SW480 (cell line): ENCODE data around the gene MOSPD3.
A peak's percentile ranks its signal among the peaks of the same experiment; 100 is the strongest.
"Not testable (repeated sequence)": the region's sequence is repeated elsewhere in the genome, so short reads cannot be mapped to it uniquely, and the experiment has no call there.

Experiments
- DNase-seq: peaks from one replicate; pipeline ENCODE4 v3.0.0-alpha.2; 2016; ENCODE audit warnings: low spot score

MOSPD3 gene, protein sequence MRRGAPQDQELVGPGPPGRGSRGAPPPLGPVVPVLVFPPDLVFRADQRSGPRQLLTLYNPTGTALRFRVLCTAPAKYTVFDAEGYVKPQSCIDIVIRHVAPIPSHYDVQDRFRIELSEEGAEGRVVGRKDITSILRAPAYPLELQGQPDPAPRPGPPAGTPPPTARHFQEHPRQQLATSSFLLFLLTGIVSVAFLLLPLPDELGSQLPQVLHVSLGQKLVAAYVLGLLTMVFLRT

GRCh38 chr7:100611983-100612729, at the start of gene MOSPD3:
Gene MOSPD3, plus strand, starts transcription at chr7:100612540. Its CDS starts 252 bp downstream, at chr7:100612792.
- peak; percentile 100 for DNase-seq

- no peak for DNase-seq
These were observed 49.2 kb upstream of the MOSPD3 start for GRCh38 chr7:100563100-100563564.

GRCh38 chr7:100563809-100564400, 48.4 kb upstream of the MOSPD3 start:
- peak; percentile 76 for DNase-seq

DNA sequence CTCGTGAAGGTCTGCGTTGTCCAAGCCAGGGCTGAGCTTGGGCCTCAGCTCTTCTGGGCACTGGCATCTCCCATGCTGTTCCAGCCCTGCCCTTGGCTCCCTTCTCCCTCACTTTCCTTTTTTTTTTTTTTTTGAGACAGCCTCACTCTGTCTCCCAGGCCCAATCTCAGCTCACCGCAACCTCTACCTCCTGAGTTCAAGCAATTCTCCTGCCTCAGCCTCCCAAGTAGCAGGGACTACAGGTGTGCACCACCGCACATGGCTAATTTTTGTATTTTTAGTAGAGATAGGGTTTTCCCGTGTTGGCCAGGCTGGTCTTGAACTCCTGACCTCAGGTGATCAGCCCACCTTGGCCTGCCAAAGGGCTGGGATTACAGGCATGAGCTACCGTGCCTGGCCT, 47.9 kb upstream of the MOSPD3 start:
- not testable (repeated sequence) for DNase-seq

- no peak for DNase-seq
These were observed 47.2 kb upstream of the MOSPD3 start for GRCh38 chr7:100565133-100565571.

DNA sequence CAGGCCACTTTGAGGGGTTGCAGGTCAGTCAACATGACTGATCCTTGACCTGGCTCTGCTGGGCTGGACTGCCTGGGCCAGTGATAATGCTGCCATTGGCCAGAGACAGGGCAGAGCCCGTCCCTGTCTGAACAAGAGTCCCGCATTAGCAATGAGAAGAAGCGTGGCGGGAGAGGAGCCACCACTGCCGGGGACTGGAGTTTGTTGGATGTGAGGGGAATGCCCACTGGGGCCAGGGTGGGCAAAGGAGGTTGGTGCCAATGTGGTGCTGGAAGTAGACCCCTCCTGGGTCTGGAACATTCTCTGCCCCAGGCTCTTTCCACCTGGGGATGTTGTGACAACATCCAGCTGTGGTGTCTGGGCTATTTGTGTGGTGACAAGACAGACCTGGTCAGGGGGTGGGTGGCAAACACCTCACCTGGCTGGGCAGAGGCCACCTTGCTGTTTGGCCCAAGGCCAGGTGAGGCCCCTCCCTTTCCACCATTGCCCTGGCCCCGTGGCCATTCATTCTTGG, 46.3 kb upstream of the MOSPD3 start:
- DNase-seq = no peak

DNA sequence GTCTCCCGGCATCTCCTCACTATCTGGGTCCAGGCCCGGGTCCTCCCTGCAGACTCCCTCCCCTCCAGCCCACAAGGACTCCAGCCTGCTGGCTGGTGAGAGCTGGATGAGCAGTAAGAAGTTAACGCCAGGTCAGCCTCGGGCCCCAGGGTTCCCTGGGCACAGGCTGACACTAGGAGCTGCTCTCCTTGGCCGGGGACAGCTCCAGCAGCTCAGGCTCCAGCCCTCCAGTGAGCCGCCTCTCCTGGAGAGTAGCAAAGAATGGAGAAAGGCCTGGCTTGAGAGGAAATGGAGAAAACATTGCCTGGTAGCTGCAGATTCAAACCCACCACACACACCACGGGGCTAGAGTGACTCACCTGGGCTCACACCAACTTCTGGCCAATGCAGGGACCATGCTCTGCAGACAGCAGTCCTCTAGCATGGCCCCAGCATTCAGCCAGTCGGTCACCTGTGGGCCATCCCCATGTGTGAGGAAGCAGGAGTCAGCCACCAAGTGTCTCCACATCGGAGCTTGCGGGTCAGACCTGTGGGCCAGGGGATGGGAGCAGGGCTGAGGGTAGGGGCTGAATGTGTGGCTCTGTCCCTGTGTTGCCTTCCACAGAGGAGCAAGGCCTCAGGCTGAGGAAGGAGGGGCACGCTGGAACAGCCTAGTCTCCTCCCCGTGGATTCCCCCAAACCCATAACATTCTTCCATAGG, 45.2 kb upstream of the MOSPD3 start:
- no peak for DNase-seq

DNA sequence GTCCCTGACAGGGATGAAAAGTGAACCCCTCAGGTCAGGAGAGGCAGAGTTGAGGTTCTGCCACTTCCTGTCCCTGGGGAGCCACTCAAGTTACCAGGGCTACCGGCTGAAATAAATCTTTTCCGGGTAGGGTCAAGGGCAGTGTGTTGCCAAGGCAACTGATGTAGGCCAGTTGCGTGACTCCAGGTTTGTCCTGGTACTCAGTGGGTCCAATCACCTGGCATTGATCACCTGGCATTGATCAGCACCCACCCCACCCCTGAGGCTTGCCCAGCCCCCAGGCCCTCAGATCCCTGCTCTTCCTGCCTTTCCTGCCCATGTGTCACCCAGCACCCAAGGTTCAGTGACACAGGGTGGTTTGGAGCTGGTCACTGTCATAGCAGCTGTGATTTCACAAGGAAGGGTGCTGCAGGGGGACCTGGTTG, 44.6 kb upstream of the MOSPD3 start:
- DNase-seq = no peak

GRCh38 chr7:100568176-100568895, 44.0 kb upstream of the MOSPD3 start:
- peak; percentile 44 for DNase-seq

- peak; percentile 84 for DNase-seq
These were observed 43.2 kb upstream of the MOSPD3 start for GRCh38 chr7:100568896-100569844.

DNA sequence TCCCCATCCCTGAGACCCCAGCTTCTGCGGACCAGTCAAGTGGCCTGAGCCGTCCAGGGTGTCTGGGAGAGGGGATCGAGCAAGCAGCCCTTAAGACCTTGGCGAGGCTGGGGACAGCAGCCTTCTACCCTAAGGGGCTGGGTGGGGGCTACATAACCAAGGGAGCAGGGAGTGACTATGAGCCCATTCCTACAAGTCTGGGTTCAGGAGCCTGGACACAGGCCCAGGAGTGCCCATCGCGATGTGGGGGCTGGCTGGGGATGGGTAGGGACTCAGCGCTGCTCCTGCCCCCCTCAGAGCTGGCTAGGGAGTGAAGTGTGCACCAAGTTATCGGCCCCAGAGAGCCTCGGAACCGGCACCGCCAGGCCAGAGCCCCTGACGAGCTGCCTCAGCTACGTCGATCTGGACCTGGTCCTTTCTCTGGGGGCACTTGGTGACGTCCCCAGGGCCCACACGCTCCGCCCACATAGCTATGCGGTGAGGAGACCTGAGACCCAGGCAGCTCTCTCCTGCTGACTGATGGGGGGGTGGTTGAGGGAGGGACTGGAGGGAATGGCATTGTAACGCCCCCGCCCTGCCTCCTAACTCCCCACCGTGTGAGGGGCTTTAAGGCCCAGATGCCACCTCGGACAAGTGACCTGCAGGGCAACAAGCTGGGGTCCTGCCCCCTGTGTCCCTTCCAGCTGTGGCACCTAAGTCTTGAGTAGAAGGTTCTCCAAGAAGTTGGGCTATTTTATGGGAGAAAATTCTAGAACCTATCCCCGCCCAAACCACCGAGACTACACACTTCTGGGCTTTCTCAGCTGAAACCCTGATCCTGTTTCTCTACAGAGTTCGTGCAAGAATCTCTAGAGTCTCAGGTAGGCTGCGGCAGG, 41.1 kb upstream of the MOSPD3 start:
- DNase-seq = no peak

DNA sequence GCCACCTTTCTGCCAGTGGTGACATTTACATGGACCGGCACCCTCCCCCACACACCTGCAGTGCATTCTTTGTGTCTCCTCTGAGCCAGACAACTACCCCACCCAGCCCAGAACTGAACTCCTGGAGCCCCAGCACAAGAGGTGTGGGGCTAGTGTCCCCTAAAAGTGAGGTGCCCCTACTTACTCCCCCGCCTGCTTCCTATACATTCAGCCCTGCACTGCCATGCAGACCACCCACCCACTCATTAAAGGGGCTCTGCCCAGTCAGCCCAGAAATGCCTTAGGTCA, 40.6 kb upstream of the MOSPD3 start:
- peak; percentile 39 for DNase-seq

GRCh38 chr7:100572281-100572948, 39.9 kb upstream of the MOSPD3 start:
- no peak for DNase-seq

DNA sequence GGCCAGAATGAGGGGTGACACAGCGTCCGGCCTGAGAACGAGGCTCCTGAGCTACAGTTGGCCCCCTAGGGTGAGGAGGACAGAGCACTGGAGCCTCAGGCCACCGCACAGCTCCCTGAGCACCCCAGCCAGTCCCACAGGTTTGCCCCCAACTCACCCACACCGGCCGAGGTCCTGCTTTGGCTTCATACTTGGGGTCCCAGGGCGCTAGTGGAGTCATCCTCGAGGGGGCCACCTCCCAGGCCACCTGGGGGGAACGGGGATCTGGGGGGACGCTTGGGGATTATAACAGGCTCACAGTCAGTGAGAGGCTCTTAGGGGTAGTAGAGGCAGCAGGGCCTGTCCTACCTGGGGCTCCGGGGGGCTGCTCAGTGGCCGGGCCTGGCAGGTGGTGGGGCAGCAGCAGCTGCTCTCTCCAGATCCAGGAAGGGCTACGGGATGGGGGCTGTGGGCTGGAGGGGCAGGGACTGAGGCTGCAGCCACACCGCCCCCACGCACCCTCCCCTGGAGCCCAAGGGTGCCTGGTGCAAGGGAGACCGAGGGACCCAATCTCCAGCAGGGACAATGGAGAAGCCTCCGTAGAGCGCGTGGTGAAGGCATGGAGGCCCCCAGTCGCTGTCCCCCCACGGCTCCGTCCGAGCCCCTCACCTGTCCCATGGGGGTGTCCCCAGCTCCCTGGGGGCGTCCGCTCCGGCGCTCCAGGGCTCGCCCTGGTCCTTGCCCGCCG, 39.2 kb upstream of the MOSPD3 start:
- no peak for DNase-seq

- no peak for DNase-seq
These were observed 38.5 kb upstream of the MOSPD3 start, which contains the start of gene SAP25 for GRCh38 chr7:100573691-100574361. Gene SAP25, minus strand, starts transcription at chr7:100573900. Its CDS starts 158 bp downstream, at chr7:100573742.

DNA sequence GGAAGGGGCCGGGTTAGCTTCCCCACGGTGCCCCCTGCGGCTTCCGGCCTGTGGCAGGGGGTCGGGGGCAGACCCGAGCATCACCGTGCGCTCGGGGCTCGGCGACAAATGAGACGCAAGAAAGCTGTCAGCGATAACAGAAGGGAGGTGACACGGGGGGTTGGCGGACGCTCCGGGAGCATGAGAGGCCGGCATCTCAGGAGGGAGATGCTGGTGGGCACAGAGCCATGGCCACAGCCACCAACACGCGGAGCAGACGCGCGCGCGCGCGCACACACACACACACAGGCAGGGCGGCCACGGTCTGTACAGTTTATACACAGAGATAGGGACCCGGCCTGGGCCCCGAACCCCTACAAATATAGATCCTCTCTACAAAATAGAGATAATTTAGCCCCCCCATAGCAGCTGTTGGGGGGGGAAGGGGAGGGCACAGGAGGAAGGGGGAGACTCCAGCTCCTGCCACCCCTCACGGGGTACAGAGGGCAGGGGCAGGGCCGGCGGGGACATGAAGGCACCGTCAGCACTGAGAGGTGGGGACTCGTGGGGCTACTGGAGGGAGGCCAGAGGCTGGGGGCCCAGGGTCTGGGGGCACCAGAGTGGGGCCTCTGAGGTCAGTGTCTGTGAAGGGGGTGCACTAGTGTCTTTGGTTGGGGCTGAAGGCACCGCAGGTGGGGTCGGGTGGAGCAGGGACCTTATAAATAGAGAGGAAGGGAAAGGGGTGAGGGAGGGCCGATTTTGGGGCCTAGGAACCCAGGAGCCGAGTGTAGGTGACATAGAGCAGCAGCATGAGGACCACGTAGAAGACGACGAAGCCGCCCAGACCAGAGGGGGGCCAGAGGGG, 37.8 kb upstream of the MOSPD3 start:
- no peak for DNase-seq

DNA sequence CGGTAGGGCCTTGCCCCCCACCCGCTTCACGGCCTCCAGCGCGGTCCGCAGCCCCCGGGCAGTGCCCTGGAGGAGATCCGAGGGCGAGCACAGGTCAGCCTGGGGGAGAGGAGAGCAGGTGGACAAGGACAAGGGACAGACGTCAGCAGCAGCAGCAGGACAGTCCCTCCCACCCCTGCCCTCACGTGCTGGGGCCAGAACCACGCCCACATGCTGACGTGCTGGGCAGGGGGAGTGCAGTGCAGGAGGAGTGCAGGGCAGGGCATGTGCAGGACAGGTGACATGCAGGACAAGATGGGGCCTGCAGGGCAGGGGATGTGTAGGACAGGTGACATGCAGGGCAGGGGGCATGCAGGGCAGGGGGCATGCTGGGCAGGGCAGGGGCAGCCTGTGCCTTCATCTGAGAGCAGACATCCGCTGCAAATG, 37.1 kb upstream of the MOSPD3 start:
- DNase-seq = no peak
